Lower leg skin (tissue), 4 donors: Measurements from ENCODE around the gene ARHGAP25. TPM values are rescaled to one million over a fixed set of nuclear protein-coding genes. Genes with fewer than 3 reads are reported as not detected.

Experiments used
- DNase-seq, 2 donors: peaks; one replicate each; pipeline ENCODE4 v3.0.0-alpha.2; 2019; ENCODE audit warnings: low spot score in 2 of 2
- H3K4me3 ChIP-seq: fragments of 200-600 bp; sonication (generic); 2 replicates; pipeline ENCODE4 v1.5.1; 2017; ENCODE audit warnings: mild to moderate bottlenecking, low read depth; ENCODE audit not compliant: poor library complexity, severe bottlenecking
- CTCF ChIP-seq, 3 donors: fragments of 450-650 bp; IDR thresholded peaks; one replicate each; pipeline ENCODE4 v1.5.1; 2016; ENCODE audit warnings: antibody characterized with exemption in 3 of 3, mild to moderate bottlenecking in 3 of 3, moderate library complexity in 2 of 3
- POLR2A ChIP-seq, 2 donors: fragments of 450-650 bp; IDR thresholded peaks; one replicate each; pipeline ENCODE4 v1.6.1; 2016 to 2017; ENCODE audit warnings: antibody characterized with exemption in 2 of 2, mild to moderate bottlenecking in 1 of 2, moderate library complexity in 1 of 2
- whole genome bisulfite sequencing, 2 donors: methylation state at CpG; one replicate each; pipeline ENCODE4 v1.1.5; 2018; 5-methylcytosine and 5-hydroxymethylcytosine counted together
- intact Hi-C: fragments of 100-400 bp; cut with DNase I; formaldehyde crosslinking; loops from one replicate; pipeline ENCODE4 v1.15.0; 2023; ENCODE audit warnings: low total_unique reads
- total RNA-seq, 4 donors: library from RNA; depleted of rRNA; stranded (reverse); fragments of >200 nt; gene quantifications; one replicate each; pipeline ENCODE4 v1.1.0, GENCODE V29; 2016

Gene ARHGAP25
- total RNA-seq, 4 donors from 2014 or later: 3.3 to 9.6 (median 4.9) TPM

GRCh38 chr2:68839260-68839833 is 104.7 kb downstream of the ARHGAP25 start:
- no peak overlapping the region for H3K4me3 ChIP-seq
- DNase-seq: no peak
- 77 to 88% methylated on average over 2 of the region's 2 CpGs for WGBS, 2 donors
- intact Hi-C loops: loop anchor here (10.0 kb wide), 2 partner anchors 75 to 85 kb away; no protein-coding TSS in a partner anchor
- TF ChIP-seq CTCF (IDR thresholded peaks at IDR 0.05) (no peak), POLR2A (IDR thresholded peaks at IDR 0.05) (no peak)

GRCh38 chr2:68845043-68845442 is 110.4 kb downstream of the ARHGAP25 start:
- DNase-seq: no peak
- WGBS, 2 donors: 73% methylated on average over 2 of the region's 2 CpGs
- no peak overlapping the region for H3K4me3 ChIP-seq
- TF ChIP-seq POLR2A (IDR thresholded peaks at IDR 0.05) (no peak), CTCF (IDR thresholded peaks at IDR 0.05) (no peak)
- intact Hi-C loops: no loop called here

GRCh38 chr2:68846091-68846490 is 111.5 kb downstream of the ARHGAP25 start:
- WGBS, 2 donors: 34 to 39% methylated on average over 3 of the region's 3 CpGs
- no peak overlapping the region for H3K4me3 ChIP-seq
- intact Hi-C loops: no loop called here
- DNase-seq: no peak
- TF ChIP-seq CTCF (IDR thresholded peaks at IDR 0.05) (no peak), POLR2A (IDR thresholded peaks at IDR 0.05) (no peak)

GRCh38 chr2:68847751-68848150 is 113.1 kb downstream of the ARHGAP25 start:
- intact Hi-C loops: no loop called here
- H3K4me3 ChIP-seq: no peak overlapping the region
- TF ChIP-seq POLR2A (IDR thresholded peaks at IDR 0.05): no peak
- no peak for TF ChIP-seq CTCF (IDR thresholded peaks at IDR 0.05)
- no peak for DNase-seq

GRCh38 chr2:68849579-68850030 is 115.0 kb downstream of the ARHGAP25 start:
- no peak overlapping the region for H3K4me3 ChIP-seq
- WGBS, 2 donors: 66 to 74% methylated on average over 4 of the region's 4 CpGs
- intact Hi-C loops: no loop called here
- TF ChIP-seq POLR2A (IDR thresholded peaks at IDR 0.05): no peak
- TF ChIP-seq CTCF (IDR thresholded peaks at IDR 0.05): no peak
- DNase-seq: no peak

- H3K4me3 ChIP-seq: no peak overlapping the region
- 65 to 75% methylated on average over 3 of the region's 3 CpGs for WGBS, 2 donors
- no peak for DNase-seq
- intact Hi-C loops: no loop called here
- TF ChIP-seq CTCF (IDR thresholded peaks at IDR 0.05): no peak
- no peak for TF ChIP-seq POLR2A (IDR thresholded peaks at IDR 0.05)
Observed at GRCh38 chr2:68850524-68850923, 115.9 kb downstream of the ARHGAP25 start.
